Measurements from ENCODE around the gene CTXN1.
A peak's percentile ranks its signal among the peaks of the same experiment; 100 is the strongest.

The CTXN1 gene

DNA sequence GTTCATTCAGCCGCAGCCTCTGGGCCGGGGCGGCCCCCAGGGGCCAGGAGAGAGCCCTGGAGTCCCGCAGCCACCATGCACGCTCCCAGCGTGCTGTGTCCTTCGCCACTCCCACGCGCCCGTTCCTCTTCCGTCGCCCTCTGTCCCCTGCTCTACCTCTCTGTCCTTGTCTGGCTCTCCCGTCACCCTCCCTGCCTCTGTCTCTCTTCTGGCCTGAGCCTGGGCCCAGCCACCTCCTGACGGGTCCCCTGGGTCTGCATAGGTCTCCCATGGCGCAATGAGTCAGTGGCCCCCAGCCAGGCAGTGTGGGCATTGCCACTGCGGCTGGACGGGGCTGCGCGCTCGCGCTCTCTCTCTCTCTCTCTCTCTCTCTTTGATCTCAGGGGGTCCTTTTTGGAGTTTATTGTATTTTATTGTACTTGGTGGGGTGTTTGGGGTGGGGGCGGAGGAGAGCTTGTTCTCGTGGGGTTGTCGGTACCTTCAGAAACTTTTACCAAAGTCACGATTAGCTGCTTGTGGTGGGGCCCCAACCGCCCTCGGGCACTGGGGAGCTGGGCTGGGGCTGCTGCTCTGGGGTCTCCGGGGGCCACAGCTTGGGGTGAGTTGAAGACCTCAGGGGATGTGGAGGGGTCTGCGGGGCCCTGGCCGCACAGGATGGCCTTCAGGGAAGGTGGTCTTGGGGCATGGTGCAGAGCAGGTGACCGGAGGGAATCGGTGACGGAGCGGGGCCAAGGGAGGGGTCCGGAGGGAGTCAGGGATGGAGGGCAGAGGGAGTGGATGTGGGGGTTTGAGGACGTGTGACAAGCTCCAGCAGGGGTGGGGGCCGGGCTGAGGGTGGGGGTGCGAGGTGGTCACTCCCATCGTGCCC lies 13.0 kb downstream of the CTXN1 start:
- DNase-seq = no peak

- DNase-seq = no peak
Observed at GRCh38 chr19:7912144-7912696, 13.7 kb downstream of the CTXN1 start.

- no peak for DNase-seq
Observed at GRCh38 chr19:7911508-7912143, 14.3 kb downstream of the CTXN1 start.

DNA sequence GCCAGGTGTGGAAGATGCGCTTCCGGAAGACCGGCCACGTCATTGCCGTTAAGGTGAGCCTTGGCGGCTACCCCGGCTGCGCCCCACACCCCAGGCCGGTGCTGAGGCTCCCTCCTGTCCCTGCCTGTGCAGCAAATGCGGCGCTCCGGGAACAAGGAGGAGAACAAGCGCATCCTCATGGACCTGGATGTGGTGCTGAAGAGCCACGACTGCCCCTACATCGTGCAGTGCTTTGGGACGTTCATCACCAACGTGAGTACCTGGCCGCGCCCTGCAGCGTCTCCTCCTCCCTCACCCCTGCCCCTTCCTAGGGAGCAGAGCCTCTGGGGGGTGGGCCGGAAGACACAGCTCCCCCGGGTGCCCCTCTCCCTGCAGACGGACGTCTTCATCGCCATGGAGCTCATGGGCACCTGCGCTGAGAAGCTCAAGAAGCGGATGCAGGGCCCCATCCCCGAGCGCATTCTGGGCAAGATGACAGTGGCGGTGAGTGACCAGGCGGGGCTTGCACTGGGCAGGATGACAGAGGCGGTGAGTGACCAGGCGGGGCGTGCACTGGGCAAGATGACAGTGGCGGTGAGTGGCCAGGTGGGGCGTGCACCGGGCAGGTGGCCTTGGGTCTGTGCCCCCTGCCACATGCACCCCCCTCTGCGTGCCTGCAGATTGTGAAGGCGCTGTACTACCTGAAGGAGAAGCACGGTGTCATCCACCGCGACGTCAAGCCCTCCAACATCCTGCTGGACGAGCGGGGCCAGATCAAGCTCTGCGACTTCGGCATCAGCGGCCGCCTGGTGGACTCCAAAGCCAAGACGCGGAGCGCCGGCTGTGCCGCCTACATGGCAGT lies 15.4 kb downstream of the CTXN1 start:
- no peak for DNase-seq

DNA sequence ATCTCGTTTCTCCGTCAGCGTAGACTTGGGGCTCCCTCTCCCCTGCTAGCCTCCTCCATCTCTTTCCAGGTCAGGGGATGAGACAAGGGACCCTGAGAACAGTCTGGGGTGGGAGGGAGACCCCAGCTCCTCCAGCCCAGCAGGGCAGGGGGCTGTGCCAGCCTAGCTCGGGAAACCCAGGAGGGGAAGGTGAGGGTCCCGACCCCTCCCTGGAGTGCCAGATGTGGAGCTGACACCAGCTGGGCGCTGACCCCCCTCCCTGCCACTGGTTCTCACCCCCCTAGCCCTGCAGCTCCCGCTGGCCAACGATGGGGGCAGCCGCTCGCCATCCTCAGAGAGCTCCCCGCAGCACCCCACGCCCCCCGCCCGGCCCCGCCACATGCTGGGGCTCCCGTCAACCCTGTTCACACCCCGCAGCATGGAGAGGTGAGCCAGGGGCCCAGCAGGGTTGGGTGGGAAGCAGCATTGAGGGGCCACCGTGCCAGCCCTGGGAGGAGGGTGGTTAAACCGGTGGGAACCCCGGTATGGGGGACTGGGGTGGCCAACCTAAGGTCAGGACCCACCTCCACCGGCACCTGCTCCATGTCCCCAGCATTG lies 16.4 kb downstream of the CTXN1 start:
- DNase-seq = no peak

GRCh38 chr19:7908742-7909461 lies 17.0 kb downstream of the CTXN1 start:
- DNase-seq = no peak

- DNase-seq = no peak
Observed at GRCh38 chr19:7908078-7908699, 17.7 kb downstream of the CTXN1 start.

DNA sequence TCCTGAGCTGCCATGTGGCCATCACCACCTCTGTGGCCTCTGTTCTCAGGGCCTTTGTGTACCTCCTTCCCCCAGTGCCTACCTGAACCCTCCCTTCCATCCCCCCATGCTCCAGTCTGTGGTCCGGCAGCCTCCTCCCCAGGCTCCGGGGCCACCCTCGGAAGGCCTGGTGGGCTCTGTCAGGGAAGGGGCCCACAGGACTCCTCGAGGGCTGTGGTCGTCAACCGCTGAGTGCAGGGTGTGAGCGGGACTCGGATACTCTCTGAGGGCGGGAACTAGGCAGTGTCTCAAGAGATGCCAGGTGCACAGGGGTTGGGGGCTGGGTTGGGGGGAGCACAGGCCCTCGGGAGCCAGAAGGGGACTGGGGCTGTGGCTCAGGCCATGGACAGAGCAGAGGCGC lies 18.4 kb downstream of the CTXN1 start:
- no peak for DNase-seq

GRCh38 chr19:7907122-7907521 lies 18.8 kb downstream of the CTXN1 start:
- no peak for DNase-seq

GRCh38 chr19:7905859-7906258 lies 20.1 kb downstream of the CTXN1 start:
- DNase-seq = no peak

DNA sequence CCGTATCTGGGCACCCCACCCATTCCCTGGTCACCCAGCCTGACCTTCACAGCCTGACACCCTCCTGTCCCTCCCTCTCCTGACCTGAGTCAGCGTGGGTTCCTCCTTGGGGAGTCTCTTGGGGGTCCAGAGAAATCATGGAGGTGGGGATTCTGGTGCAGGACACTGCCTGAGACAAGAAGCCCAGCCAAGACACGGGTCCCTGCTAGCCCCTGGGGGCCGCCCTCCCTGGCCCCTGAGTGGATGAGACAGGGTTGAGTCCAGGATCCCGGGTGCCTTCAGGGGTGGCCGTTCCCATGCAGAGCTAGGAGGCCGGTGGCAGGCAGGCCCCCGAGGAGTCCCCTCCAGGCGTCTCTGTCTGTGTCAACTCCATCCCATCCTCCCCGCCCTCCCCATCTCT lies 20.7 kb downstream of the CTXN1 start:
- DNase-seq = no peak

DNA sequence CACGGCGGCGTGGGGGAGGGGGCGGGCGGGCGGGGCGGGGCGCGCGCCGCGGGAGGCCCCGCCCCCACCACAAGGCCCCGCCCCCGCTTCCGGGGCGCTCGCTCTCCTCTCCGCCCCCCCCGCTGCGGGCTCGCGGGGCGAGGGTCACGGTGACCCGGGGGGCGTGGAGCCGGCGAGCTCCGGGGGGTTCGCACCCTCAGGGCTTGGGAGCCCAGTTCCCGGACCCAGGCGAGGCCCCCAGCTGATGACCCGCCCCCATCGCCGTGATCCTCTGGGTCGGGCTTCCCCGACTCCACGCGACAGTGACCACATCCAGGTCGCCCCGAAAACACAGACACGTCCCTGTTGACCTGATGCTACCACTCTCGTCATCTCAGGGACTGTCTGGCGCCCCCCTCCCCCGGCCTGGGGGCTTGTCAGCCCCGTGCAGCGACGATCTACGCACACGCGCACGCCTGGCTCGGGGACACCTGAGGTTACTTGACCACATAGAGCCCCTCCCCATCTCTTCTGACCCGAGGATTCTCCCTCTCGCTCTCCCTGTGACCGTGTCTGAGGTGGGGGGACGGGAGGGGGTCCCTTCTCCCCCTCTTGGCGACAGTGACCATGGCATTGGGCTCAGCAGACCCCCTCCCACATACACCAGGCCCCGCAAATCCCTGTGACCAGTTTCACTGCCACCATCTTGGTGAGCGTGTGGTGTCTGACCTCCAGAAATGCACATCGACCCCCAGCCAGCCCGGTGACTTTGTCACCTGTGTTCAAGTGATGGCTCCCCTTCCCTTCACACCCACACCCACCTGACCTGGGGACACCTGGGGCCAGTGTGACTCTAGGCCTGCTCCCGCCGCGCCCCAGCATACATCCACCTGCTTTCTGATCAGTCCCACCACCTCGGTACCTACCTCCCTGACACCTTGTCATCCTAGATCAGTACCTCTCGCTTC lies 21.6 kb downstream of the CTXN1 start:
- no peak for DNase-seq

- DNase-seq = peak; percentile 99
Observed at GRCh38 chr19:7903244-7904073, 22.5 kb downstream of the CTXN1 start, which contains the start of gene MAP2K7. Gene MAP2K7 (plus strand): TSS chr19:7903877. CDS start chr19:7903945, 68 bp downstream.

DNA sequence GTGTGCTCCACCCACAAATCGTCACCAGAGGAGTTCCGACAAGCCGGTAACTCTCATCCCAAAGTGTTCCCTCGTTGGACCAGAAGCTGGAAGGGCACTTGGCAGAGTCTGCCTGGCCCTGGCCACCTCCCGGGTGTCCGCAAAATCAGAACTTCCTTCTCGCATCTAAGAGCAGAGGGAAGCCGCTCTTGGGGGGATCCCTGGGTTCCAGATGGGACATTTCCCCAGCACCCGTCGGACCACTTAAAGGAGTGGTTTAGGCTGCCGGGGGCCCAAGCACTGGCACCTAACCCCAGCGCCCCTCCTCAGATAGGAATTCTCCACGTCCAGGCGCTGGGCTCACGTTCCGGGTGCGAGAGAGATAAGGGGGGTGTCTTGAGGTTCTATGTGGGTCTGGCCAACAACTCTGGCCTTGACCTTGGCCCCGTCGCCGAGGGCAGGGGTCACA lies 23.1 kb downstream of the CTXN1 start:
- peak; percentile 16 for DNase-seq

GRCh38 chr19:7901337-7901736 lies 24.6 kb downstream of the CTXN1 start:
- DNase-seq = no peak

- DNase-seq = no peak
Observed at GRCh38 chr19:7900931-7901330, 25.0 kb downstream of the CTXN1 start.

DNA sequence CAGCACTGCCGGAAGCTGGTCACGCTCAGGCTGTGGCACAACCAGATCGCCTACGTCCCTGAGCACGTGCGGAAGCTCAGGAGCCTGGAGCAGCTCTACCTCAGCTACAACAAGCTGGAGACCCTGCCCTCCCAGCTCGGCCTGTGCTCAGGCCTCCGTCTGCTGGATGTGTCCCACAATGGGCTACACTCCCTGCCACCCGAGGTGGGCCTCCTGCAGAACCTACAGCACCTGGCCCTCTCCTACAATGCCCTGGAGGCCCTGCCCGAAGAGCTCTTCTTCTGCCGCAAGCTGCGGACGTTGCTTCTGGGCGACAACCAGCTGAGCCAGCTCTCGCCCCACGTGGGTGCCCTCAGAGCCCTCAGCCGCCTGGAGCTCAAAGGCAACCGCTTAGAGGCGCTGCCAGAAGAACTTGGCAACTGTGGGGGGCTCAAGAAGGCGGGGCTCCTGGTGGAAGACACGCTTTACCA lies 25.5 kb downstream of the CTXN1 start:
- no peak for DNase-seq

GRCh38 chr19:7899751-7900378 lies 26.1 kb downstream of the CTXN1 start:
- no peak for DNase-seq

DNA sequence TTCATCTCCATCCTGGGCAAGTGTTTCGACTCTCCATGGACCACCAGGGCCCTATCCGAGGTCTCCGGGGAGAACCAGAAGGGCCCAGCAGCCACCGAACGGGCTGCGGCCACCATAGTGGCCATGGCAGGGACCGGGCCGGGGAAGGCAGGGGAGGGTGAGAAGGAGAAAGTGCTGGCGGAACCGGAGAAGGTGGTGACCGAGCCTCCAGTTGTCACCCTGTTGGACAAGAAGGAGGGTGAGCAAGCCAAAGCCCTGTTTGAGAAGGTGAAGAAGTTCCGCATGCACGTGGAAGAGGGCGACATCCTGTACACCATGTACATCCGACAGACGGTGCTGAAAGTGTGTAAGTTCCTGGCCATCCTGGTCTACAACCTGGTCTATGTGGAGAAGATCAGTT lies 27.0 kb downstream of the CTXN1 start:
- DNase-seq = no peak
